HG03135 (cell line): ENCODE data around the gene SIMC1.
"Not testable (repeated sequence)": the region's sequence is repeated elsewhere in the genome, so short reads cannot be mapped to it uniquely, and the experiment has no call there.

Source experiments
- ATAC-seq: cut with Tn5 transposase; IDR thresholded peaks from one replicate; pipeline ENCODE4 v1.9.1; 2021; ENCODE audit warnings: mild to moderate bottlenecking, moderate library complexity; ENCODE audit not compliant: unreplicated experiment

The SIMC1 gene

DNA sequence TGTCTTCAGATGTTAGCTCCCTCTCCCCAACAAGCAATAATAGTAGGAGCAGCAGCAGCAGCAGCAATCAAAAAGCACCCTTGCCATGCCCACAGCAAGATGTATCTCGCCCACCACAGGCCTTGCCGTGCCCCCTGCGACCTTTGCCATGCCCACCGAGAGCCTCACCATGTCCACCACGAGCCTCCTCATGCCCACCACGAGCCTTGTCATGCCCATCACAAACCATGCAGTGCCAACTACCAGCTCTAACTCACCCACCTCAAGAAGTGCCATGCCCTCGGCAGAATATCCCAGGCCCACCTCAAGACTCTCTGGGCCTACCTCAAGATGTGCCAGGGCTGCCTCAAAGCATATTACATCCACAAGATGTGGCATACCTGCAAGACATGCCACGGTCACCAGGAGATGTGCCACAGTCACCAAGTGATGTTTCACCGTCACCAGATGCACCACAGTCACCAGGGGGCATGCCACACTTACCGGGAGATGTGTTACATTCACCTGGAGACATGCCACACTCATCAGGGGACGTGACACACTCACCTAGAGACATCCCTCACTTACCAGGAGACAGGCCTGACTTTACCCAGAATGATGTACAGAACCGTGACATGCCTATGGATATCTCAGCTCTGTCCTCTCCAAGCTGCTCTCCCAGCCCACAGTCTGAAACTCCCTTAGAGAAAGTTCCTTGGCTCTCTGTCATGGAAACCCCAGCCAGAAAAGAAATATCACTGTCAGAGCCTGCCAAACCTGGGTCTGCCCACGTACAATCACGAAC lies 52.0 kb downstream of the SIMC1 start:
- ATAC-seq, result not testable (repeated sequence)

DNA sequence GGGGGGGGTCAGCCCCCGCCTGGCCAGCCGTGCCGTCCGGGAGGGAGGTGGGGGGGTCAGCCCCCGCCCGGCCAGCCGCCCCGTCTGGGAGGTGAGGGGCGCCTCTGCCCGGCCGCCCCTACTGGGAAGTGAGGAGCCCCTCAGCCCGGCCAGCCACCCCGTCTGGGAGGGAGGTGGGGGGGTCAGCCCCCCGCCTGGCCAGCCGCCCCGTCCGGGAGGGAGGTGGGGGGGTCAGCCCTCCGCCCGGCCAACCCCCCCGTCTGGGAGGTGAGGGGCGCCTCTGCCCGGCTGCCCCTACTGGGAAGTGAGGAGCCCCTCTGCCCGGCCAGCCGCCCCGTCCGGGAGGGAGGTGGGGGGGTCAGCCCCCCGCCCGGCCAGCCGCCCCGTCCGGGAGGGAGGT lies 67.1 kb downstream of the SIMC1 start:
- ATAC-seq, result not testable (repeated sequence)

DNA sequence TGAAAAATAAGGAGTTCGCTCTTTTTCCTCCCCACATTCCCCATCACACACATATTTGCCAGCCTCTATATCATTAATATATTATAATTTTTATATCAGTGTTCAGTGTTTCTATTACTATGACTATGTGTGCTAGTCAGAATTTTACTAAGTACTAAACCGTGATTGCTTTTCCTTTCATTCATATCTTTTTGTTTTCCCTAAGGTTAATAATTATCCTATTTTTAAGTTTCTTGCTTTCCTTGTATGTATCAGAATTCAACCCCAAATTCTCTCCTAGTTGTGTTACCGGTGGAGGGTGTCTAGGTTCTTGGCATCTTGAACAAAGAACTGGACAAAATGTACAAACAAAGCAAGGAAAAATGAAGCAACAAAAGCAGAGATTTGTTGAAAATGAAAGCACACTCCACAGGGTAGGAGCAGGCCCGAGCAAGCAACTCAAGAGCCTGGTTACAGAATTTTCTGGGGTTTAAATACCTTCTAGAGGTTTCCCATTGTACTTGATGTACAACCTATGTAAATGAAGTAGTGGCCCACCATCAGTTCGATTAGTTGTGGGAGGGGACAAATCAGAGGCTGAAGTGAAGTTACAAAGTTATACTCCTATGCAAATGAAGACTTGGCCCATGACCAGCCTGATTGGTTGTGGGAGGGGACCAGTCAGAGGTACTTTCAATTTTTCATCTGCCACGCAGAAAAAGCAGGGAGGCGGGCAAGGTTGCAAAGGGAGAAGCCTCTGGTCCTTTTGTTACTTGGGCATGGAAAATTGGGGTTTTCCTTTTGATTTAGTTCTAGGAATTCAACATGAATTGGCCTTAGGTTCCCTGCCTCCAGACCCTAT lies 79.5 kb downstream of the SIMC1 start:
- ATAC-seq, result no peak

DNA sequence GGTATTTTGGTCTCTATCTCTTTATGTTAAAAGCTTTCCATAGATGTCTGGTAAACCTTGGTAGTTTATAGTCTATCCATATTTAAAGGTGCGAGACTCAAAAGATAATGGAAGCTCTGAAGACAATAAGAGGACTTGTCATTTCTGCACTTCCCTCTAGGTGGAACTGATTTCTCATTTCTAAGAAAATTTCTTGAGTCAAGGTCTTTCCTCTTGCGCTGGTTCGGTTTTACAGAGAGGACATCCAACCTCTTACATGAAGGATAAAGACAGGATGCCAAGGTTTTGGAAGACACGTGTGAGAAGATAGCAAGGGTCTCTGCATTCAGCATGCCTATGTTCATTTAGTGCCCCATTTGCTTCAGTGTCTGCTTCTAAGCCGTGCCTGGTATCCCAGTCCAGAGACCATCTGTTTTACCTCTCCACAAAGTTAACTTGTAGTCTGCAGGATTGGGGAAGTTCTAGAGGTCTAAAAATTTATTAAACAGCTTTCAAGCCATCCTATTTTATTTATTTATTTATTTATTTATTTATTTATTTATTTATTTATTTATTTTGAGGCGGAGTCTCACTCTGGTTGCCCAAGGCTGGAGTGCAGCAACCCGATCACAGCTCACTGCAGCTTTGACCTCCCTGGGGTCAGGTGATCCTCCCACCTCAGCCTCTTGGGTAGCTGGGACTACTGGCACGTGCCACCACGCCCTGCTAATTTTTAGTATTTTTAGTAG lies 81.8 kb downstream of the SIMC1 start:
- no peak for ATAC-seq

DNA sequence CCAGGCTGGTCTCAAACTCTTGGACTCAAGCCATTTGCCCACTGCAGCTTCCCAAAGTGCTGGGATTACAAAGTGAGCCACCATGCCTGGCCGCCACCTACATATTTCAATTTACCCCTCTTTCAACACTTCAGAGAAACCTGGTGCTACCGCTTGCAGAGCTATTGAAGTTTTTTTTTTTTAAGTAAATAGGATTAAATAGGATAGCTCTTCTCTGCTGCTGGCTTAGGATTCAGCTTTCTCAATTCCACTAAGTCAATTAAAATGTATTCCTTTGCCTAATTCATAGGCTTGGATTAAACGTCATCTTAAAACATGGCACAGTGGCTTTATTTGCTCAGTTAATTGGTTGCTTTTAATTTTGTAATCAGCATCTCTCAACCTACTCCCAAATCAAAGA lies 82.4 kb downstream of the SIMC1 start:
- ATAC-seq, result no peak

DNA sequence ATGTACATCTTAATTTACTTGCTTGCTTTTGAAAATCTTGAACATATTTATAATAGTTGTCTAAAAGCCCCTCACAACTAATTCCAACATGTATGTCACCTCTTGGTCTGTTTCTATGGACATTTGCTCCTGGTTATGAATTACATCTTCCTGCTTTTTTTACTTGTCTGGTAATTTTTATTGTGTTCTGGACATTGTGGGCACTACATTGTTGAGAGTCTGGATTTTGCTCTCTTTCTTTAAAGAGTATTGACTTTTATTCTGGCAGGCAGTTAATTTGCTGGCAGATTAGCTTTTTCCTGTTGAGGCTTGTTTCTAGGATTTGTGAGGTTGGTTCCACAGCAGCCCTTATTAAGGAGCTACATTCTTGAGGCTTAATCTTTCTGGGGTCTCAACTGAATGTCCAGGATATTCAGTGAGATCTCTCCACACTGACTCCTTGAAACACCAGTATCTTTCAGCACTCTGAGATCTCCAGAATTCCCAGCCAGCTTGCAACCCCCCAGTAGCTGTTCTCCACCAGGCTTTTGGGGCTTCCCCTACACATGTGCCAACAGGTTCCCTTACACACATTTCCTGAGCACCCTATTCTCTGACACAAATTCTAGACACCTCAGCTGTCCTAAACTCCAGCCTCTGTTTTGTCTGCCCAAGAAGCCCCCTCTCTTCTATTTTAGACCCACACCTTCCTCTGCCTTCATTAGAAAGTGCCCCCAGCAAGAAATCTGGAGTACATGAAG lies 96.0 kb downstream of the SIMC1 start:
- no peak for ATAC-seq

DNA sequence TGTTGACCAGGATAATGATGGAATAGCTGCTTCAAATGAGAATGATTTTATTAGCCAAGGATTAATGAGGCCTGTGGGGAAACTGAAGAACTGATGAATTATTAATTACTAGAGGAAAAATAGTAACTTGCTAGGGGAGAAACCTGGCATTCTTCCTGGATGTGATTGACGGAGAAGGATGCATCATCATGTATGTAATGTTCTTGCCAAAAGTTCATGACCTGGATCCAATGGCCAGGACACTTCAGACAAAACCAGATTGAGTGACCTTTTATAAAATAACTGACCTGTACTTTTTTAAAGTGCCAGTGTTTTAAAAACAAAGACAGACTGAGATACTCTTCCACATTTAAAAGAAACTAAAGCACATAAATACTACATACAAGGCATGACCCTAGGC lies 99.7 kb downstream of the SIMC1 start:
- no peak for ATAC-seq

DNA sequence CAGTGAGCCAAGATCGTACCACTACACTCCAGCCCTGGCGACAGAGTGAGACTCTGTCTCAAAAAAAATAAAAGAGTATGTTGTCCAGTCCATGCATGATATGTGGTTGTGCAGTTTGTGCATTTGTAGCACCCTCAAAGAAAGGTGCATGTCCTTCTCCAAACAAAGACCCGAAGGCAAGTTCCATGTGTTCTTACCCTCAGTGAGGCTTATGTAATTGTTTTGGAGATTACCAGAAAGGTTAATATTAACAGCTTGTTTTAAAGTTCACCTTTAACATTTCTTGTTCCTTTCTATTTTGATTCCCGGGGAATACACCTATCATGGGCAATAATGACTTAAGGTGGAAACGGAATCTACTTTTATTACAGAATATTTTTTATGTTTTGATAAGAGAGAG lies 101.1 kb downstream of the SIMC1 start:
- no peak for ATAC-seq

DNA sequence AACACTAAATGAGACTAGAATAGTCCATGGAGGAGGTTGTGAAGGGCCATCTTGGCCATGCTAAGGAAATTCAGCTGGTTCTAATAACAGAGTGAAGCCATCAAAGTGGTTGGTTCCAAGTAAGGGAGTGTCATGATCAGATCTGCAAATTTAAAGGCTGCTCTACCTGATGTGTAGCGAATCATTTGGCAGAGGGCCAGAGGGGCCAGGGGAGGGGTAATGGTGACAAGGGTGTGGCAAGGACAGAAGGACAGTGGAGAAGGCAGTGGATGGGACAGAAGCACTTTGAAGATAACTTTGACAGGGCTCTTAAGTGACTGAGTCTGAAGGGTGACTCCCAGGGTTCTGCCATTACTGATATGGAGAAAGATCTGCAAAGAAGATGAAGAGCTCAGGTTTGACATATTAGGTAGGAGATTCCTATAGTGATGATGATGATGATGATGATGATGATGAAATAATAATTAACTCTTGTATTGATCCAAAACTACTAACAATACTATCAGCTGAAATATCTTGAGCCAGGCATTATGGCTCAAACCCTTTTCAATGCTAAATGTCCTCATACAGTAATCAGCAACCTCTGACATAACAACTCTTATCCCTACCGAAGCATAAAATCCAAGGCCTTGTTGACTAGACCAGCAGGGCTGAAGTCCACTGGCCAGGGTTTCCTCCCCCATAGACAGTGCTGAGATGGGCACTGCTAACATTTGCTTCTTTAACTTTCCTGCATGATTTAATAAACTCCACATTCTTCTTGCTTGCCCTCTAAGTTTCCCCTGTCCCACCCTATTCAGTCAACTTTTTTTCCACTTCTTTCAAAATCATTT lies 103.3 kb downstream of the SIMC1 start:
- ATAC-seq, result no peak

DNA sequence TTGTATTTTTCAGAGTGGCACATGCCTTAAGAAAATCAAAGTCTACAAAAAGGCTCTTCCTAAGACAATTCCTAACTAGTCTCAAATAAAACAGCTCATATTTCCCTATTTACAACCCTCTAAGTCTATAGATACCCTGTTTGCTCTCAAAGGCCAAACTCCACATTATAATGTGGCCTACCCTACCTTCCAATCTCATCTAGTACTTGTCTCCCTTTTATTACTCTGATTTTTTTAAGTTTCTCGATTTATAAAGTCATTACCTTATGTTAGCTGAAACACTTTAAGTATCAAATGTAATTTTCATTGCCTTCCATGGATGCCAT lies 103.9 kb downstream of the SIMC1 start:
- no peak for ATAC-seq

DNA sequence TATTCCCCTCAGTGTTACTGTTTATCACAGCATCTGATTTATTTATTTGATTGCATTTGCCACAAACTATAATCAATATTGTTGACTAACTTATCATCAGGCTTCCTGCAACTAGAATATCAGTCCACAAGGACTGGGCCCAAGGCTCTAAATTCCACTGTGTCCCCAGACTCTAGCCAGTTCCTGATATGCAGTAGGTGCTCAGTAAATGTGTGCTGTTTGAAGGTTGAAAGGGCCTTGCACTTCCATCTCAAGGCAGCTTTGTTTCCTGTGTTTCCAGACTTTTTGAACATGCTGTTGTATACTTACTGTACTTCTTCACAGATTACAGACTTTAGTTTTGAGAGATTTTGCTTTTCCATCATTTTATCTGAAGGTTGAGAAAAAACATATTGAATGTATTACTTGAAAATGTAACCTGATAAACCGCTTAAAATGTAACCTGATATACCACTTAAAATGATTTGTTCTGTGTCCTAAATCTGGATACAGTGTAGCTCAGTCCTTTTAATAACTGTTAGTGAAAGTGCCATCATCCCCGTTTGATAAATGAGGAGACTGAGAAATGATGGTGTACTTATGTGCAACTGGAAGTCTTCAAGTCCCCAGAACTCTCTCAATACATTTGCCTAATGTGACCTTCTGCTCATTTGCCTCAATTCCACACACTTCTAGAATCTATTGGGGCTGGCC lies 104.7 kb downstream of the SIMC1 start:
- ATAC-seq, result no peak

DNA sequence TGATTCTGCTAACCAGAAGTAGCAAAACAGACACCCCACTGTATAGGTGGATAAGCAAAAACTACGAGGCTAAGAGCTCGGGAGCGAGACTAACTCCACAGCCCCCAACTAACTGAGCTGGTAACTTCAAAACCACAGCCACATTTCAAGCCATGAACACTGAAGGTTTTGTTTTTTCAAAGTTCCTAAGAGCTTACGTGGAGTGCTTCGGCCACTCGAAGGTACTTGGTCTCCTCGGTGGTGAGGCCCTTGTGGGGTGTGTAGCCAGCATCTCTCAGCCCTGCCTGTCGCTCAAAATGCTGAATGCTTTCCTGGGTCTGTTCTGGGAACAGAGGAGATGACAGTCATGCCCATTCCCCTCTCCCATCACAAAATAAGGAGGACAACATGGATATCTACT lies 112.2 kb downstream of the SIMC1 start:
- no peak for ATAC-seq

DNA sequence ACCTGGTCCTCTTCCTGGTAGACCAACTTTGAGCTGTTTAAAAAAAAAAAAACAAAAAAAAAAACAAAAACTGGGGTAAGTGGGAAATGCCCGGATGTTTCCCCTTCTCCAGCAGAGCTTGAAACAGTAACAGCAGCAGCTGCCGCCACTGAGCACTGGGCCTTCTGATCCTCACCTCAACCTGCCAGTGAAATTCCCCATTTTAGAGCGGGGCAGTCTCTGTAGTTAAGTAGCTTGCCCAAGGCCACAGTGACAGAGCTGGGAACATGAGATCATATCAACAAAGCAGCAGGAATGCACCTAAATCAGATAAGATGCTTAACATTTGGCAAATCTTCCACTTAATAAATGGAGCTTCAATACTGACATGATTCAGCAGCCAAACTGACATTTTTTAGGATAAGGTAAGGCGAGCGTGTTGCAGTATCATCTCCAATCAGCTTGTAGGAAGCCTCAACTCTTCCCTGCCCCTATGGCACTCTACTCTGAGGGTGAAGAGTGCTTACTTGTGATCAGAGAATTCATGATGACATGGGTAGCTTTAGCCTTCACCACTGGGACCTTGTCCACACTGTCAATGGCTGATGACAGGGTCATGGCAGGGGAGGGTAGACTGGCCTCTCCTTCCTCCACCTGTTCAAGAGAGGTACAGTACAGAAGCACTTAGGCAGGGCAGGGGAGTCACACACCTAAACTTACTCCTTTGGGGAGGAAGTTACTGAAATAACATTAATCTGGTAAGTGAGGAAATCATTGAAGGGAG lies 114.1 kb downstream of the SIMC1 start:
- no peak for ATAC-seq

DNA sequence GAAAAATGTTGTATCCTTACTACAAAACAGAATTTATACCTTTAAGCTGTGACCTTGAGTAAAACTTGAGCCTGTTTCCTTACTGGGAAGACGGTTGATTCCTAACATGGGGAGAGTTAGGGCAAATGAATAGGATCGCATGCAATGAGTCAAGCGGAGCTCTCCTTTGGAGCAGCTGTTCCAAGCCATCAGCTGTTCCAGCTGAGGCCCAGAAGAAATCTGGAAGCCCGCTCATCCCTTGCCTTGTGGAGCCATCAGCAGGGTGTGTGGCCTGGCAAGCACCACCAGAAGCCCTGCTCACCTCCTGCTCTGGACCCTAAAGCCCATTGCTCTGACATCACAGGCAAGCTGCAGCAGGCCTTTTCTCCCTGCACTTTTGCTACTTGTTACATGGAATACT lies 115.3 kb downstream of the SIMC1 start:
- no peak for ATAC-seq

DNA sequence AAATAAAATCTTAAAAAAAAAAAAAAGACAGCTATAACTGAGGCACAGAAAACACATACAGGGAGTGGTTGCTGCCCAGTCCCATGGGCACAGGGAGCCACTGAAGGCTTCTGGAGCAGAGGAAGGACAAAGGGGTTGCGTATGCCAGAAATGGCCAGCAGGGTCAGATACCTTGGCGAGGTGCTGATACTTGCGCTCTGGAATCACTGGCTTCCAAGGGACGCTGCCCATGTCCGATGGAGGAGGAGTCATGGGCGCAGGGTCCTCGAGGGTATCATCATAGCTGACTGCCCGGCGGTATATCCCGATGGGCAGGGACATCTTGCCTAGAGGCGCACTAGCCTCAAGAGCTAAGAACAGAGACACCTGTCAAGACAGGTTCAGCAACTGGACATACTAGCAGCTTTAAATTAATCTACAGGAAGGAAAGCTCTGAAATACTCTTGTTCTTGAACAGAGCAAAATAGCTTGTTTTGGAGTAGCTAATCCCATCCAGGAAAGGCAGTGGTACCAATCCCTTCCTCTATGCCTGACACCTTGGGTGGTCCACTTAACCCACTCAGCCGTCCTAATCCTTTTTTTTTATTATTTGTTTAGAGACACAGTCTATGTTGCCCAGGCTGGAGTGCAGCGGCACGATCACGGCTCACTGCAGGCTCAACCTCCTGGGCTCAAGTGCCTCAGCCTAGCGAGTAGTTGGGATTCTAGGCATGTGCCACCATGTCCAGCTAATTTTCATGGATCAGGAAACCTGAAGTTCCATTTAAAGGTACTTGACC lies 117.4 kb downstream of the SIMC1 start:
- ATAC-seq, result no peak

DNA sequence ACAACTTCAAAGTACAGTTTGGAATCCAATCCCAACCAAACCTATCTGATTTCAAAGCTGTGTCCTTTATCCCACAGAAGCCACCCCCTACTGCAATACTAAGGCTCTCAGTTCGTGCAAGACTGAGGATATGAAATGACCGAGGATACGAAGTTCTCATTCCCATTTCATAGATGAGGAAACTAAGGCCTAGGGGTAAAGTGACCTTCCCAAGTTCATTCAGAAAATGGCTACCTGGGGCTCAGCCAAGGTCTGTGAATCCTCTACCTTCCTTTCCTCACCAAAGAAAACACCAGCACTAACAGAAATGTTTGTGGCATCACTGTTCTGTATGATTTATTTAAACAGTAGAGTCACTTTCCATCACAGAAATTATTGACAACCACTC lies 117.9 kb downstream of the SIMC1 start:
- ATAC-seq, result no peak

DNA sequence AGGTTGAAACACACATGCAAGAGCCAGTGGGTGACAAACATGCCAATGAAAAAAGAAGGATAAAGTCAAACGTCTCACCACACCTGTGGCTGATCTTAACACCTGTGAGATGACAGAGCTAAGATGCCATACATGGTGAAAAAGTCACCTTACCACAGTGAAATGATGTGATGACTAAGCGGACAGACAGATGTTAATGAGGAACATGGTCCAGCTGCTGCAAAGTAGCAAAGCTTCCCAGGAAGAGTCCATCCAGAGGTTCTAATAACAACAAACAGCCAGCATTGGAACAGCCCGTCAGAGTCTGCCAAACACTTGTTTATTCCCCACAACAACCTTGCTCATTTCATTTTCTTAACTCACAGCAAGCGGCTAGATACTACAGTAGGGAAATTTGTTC lies 121.4 kb downstream of the SIMC1 start:
- no peak for ATAC-seq

DNA sequence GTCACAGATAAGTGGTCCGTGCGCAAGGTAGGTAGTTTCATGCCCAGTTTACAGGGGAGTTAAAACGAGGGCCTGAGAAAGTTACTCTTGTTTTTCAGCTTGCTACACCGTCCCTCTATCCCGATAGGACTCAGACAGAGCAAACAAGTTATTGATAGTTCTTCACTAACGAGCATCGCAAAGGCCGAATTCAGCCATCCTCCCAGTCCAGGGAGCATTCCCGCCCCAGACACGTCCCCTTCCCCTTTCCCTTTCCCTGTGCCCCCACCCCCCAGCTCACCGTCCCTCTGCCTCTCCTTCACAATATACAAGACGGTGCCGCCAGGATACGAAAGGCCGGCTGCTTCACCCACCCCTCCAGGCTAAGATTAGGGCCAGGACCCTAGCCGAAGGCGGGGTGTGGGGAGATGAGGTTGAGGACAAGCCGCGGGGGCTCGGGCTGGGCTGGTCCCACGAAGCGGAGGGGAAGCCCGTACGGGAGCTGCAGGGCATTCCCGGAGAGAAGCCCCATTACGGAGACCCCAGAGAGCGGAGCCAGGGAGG lies 122.7 kb downstream of the SIMC1 start:
- no peak for ATAC-seq
